Measurements from ENCODE around the gene F2RL1.
"Not testable (repeated sequence)": the region's sequence is repeated elsewhere in the genome, so short reads cannot be mapped to it uniquely, and the experiment has no call there.

F2RL1 gene

DNA sequence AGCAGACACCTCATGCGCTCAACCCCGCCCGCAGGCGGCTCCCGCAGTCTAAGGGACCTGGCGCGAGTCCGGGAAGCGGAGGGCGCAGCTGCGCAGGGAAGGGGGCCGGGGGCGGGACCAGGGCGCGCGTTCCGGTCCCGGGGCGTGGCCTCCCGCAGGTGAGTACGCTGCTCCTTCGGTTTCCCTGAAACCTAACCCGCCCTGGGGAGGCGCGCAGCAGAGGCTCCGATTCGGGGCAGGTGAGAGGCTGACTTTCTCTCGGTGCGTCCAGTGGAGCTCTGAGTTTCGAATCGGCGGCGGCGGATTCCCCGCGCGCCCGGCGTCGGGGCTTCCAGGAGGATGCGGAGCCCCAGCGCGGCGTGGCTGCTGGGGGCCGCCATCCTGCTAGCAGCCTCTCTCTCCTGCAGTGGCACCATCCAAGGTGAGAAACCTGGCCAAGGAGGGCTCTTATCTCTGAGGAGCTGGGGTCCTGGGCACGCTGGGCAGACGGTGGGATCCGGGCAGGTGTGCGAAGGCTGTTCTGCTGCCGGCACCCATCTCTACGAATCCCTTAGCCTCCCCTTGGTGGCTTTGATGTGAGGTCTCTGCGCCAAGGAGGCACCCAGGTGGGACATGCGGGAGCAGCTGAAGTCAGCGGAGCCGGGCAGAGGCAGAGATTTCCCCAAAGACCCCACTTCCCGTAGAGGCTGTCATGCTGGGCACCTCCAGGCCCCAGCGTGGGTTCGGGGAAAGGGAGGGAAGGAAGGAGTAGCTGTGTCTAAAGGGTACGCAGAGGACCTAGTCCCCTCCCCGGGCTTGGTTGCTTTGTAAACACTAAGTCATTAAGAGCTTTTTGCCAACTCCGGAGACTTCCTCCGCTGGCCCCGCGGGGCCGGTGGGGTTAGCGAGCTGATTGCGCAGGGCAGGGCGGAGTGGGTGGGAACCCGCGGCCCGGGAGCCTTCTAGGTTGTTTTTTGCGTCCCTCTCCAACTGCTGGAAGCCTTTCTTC, at the start of gene F2RL1 (continued):
- TF ChIP-seq ZNF747 (tag by site-specific recombination; IDR thresholded peaks at IDR 0.05) = no peak
- TF ChIP-seq ZNF510 (tag by site-specific recombination; IDR thresholded peaks at IDR 0.05; ENCODE audit: insufficient replicate concordance) = no peak
- TF ChIP-seq ZNF398 (tag by site-specific recombination; IDR thresholded peaks at IDR 0.05) = peak; percentile 78
- peak; percentile 66 for TF ChIP-seq ZXDB (tag by site-specific recombination; IDR thresholded peaks at IDR 0.05)
- TF ChIP-seq TCF7L2 (IDR thresholded peaks at IDR 0.05; ENCODE audit: borderline replicate concordance, low read depth, low read length) = no peak
- TF ChIP-seq YY1 (tag by site-specific recombination; IDR thresholded peaks at IDR 0.05) = peak; percentile 78
- TF ChIP-seq REPIN1 (tag by site-specific recombination; IDR thresholded peaks at IDR 0.05; ENCODE audit: low read depth) = no peak
- TF ChIP-seq ZNF658 (tag by site-specific recombination; IDR thresholded peaks at IDR 0.05) = no peak
- no peak for TF ChIP-seq BCL11A (tag by site-specific recombination; IDR thresholded peaks at IDR 0.05; ENCODE audit: low read depth)
- no peak; the same call in 1 of the 2 replicates for TF ChIP-seq KLF7 (tag by site-specific recombination; IDR thresholded peaks at IDR 0.05; ENCODE audit: borderline replicate concordance)
- no peak; the same call in none of the 2 replicates for TF ChIP-seq ZBTB11 (tag by site-specific recombination; conservative IDR thresholded peaks at IDR 0.05; ENCODE audit: low read depth)
- TF ChIP-seq, protein P1, sequence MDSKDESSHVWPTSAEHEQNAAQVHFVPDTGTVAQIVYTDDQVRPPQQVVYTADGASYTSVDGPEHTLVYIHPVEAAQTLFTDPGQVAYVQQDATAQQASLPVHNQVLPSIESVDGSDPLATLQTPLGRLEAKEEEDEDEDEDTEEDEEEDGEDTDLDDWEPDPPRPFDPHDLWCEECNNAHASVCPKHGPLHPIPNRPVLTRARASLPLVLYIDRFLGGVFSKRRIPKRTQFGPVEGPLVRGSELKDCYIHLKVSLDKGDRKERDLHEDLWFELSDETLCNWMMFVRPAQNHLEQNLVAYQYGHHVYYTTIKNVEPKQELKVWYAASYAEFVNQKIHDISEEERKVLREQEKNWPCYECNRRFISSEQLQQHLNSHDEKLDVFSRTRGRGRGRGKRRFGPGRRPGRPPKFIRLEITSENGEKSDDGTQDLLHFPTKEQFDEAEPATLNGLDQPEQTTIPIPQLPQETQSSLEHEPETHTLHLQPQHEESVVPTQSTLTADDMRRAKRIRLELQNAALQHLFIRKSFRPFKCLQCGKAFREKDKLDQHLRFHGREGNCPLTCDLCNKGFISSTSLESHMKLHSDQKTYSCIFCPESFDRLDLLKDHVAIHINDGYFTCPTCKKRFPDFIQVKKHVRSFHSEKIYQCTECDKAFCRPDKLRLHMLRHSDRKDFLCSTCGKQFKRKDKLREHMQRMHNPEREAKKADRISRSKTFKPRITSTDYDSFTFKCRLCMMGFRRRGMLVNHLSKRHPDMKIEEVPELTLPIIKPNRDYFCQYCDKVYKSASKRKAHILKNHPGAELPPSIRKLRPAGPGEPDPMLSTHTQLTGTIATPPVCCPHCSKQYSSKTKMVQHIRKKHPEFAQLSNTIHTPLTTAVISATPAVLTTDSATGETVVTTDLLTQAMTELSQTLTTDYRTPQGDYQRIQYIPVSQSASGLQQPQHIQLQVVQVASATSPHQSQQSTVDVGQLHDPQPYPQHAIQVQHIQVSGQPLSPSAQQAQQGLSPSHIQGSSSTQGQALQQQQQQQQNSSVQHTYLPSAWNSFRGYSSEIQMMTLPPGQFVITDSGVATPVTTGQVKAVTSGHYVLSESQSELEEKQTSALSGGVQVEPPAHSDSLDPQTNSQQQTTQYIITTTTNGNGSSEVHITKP (tag by site-specific recombination; IDR thresholded peaks at IDR 0.05) = peak; percentile 68
- no peak for TF ChIP-seq ZNF169 (tag by site-specific recombination; IDR thresholded peaks at IDR 0.05)
- TF ChIP-seq ZNF423 (tag by site-specific recombination; IDR thresholded peaks at IDR 0.05) = peak; percentile 39

GRCh38 chr5:76771041-76771440, 47.8 kb upstream of the F2RL1 start:
- H3K4me3 ChIP-seq (ENCODE audit: low read depth, low read length); H3K27ac ChIP-seq (ENCODE audit: extremely low read depth, low read depth, low read length); POLR2A ChIA-PET; H3K4me1 ChIP-seq (ENCODE audit: control insufficient read depth, insufficient read depth, low read length); H3K36me3 ChIP-seq (ENCODE audit: control insufficient read depth in 2 of 2, insufficient read depth in 1 of 2, low read length in 2 of 2); CTCF ChIA-PET; H3K9me3 ChIP-seq (ENCODE audit: control insufficient read depth, insufficient read depth, low read depth, low read length): not testable (repeated sequence)
